ENCODE results near the gene PRPF38A.

DNA sequence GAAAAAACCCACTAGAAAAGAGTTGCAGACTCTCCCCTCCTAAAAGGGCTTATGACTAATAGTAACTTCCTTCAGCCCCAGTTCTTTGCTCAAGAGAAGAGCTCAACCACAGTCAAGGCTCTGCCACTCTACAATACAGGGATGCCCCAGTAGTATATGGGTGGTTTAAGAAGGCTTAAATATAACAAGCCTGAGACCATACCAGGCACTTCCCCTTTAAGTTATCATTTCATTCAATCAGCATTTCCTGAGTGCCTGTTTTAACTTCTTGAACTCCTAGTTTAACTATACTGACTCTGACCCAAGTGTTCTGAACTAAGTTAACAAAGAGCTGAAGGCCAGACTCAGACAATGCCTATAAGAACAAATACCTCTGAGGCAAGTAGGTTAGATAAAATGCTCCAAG, 19.8 kb downstream of the PRPF38A start:
- no peak for TF ChIP-seq POU2F2 (IDR thresholded peaks at IDR 0.05; ENCODE audit: low read depth, low read length)
- no peak for TF ChIP-seq POLR2A (IDR thresholded peaks at IDR 0.05; ENCODE audit: low read depth, low read length)
- peak; percentile 53; the same call in 1 of the 2 replicates for TF ChIP-seq SPI1 (IDR thresholded peaks at IDR 0.05; ENCODE audit: low read depth, low read length)
- no peak for TF ChIP-seq POLR2AphosphoS5 (IDR thresholded peaks at IDR 0.05; ENCODE audit: low read depth, low read length)
- TF ChIP-seq TAF1 (IDR thresholded peaks at IDR 0.05; ENCODE audit: low read depth, low read length) = no peak

Data from GM12891 (cell line).